ENCODE results near the gene EBP.
"Not testable (repeated sequence)": the region's sequence is repeated elsewhere in the genome, so short reads cannot be mapped to it uniquely, and the experiment has no call there.

EBP gene

GRCh38 chrX:48493890-48494364, 27.7 kb upstream of the EBP start:
- DNase-seq (ENCODE audit: low read depth), result no peak

DNA sequence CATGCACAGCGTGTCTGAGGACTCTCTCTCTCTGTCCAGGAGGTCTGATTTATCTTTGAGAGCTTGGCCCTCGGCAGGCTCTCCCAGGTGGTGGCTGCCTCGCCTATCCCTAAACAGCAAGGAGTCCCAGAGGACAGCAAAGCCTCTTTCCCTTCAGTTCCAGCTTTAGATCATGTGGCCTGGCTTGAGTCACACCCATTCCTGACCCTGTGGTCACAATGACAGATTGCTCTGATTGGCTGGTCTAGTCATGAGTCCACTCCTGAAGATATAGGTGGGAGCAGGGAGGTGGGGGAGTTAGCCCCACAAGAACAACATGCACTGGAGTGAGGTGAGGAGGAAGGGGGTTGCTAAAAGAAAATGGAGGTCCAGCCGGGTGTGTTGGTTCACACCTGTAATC, 24.9 kb upstream of the EBP start:
- DNase-seq (ENCODE audit: low read depth), result no peak

- DNase-seq (ENCODE audit: low read depth), result no peak
Observed at GRCh38 chrX:48497871-48498270, 23.7 kb upstream of the EBP start.

- no peak for DNase-seq (ENCODE audit: low read depth)
Observed at GRCh38 chrX:48498374-48498809, 23.2 kb upstream of the EBP start.

DNA sequence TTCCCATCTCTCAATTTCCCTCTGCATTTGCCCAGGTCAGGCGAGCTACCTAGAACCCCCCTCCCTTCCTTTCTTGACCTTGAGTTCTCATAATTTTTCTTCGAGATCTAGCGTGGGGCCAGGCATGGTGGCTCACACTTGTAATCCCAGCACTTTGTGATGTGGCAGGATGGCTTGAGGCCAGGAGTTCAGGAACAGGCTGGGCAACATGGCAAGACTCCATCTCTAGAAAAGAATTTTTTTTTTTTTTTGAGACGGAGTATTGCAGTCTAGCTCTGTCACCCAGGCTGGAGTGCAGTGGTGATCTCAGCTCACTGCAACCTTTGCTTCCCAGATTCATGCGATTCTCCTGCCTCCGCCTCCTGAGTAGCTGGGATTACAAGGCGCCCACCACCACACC, 17.3 kb upstream of the EBP start:
- no peak for DNase-seq (ENCODE audit: low read depth)

- DNase-seq (ENCODE audit: low read depth), result no peak
Observed at GRCh38 chrX:48505481-48505880, 16.1 kb upstream of the EBP start.

DNA sequence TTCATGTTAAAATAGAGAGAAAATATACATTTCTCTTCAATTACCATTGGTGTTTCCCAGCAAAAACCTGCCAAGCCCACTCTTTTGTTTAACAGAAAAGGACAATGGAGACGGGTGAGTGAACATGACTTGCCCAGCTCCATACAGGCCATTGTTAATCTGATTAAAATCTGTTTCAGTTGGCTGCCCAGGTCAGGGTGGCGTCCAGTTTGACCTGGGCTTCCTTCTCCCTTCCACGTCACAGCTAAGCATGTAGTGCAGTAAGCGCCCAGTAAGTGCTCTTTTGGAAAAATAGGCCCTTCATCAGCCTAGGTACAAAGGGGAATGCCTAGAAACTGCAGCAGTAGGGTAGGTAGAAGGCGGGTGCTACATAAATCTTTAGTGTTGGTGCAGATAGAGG, 14.4 kb upstream of the EBP start:
- DNase-seq (ENCODE audit: low read depth), result no peak

- DNase-seq (ENCODE audit: low read depth), result peak; percentile 58
Observed at GRCh38 chrX:48508400-48509244, 13.0 kb upstream of the EBP start, which contains the start of gene PORCN. Gene PORCN (plus strand): TSS chrX:48508992. CDS start chrX:48509821, 829 bp downstream.

DNA sequence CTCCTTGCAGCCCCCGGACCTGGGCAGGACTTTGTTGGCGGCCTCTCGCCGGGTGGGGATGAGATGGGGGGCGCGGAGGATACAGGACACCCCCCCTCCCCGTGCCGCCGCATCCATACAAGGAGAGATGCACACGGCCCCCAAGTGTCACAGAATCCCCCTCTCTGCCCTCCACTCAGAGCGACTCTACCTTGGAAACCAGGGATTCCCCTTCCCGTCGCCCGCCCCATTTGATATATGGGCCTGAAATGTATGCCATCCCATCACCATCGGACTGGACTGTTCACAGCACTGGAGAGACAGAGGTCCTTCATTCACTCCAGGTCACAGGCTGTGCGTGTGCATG, 12.4 kb upstream of the EBP start:
- no peak for DNase-seq (ENCODE audit: low read depth)

DNA sequence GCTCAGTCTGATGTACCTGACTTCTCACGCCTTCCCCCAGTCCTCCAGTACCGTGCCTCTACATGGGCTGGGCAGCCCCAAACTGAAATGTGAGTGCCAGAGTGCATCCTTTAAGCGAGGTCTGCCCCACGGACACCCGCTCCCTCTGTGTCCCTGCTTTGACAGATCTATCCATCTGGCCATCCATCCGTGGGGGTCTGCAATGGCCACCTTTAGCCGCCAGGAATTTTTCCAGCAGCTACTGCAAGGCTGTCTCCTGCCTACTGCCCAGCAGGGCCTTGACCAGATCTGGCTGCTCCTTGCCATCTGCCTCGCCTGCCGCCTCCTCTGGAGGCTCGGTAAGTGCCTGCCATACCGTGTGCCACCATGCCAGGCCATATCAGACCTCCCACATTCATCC, 12.0 kb upstream of the EBP start:
- DNase-seq (ENCODE audit: low read depth), result no peak

GRCh38 chrX:48511560-48511959, 10.0 kb upstream of the EBP start:
- DNase-seq (ENCODE audit: low read depth), result no peak

- DNase-seq (ENCODE audit: low read depth), result no peak
Observed at GRCh38 chrX:48512371-48512935, 9.2 kb upstream of the EBP start.

- no peak for DNase-seq (ENCODE audit: low read depth)
Observed at GRCh38 chrX:48513670-48514069, 7.9 kb upstream of the EBP start.

DNA sequence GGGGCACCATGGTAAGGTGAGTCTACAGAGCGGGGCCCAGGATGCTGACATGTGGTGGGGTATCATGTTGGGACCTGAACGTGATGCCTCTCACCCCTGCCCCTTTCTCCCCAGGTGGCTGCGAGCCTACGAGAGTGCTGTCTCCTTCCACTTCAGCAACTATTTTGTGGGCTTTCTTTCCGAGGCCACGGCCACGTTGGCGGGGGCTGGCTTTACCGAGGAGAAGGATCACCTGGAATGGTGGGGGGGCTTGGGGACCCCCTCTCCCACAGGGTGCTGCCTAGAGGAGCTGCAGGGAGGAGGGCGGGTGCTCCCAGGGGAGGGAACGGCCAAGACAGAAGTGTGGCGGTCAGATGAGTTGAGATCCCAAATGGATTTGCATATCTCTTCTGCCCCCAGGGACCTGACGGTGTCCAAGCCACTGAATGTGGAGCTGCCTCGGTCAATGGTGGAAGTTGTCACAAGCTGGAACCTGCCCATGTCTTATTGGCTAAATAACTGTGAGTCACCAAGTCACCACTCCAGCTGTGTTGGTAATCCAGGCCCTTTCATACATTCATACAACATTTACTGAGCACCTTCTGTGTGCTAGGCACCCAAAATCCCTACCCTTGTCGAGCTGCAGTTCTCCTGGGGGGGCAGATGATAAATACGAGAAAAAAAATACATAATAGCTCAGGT, 7.3 kb upstream of the EBP start:
- no peak for DNase-seq (ENCODE audit: low read depth)

DNA sequence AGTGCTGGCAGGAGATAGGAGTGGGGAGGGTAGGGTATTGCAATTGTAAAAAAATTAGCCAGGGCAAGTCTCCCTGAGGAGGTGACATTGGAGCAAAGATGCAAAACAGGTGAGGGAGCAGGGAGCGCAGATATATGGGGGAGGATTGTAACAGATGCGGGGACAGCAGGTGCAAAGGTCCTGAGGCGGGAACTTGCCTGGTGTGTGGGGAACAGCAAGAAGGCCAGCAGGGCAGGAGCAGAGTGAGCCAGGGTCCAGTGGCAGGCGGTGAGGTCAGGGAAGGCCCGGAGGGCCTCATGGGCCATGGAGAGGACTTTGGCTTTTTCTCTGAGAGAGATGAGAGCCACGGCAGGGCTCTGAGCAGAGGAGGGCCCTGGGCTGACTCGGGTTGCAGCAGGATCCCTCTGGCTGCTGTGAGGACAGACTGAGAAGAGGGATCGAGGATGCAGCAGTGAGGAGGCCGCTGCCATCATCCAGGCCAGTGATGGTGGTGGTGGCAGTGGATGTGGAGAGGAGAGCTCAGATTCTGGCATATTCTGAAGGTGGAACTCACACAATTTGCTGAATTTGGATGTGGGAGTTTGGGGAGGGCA, 6.6 kb upstream of the EBP start:
- DNase-seq (ENCODE audit: low read depth), result no peak

GRCh38 chrX:48515842-48516241, 5.8 kb upstream of the EBP start:
- no peak for DNase-seq (ENCODE audit: low read depth)

GRCh38 chrX:48516285-48516684, 5.3 kb upstream of the EBP start:
- no peak for DNase-seq (ENCODE audit: low read depth)

- DNase-seq (ENCODE audit: low read depth), result no peak
Observed at GRCh38 chrX:48516987-48517386, 4.6 kb upstream of the EBP start.

DNA sequence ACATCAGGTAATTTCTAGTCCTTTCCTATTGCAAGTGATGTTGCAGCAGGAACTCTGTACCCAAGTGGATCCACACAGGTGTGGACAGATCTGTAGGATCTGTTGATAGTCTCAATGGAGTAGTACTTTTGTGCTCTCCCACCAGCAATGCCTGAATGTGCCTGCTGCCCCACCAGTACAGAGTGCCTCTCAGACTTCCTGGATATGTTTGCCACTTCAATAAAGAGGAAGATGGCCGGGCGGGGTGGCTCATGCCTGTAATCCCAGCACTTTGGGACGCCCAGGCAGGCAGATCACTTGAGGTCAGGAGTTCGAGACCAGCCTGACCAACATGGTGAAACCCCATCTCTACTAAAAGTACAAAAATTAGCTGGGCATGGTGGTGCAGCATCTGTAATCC, 2.1 kb upstream of the EBP start:
- DNase-seq (ENCODE audit: low read depth), result not testable (repeated sequence)

DNA sequence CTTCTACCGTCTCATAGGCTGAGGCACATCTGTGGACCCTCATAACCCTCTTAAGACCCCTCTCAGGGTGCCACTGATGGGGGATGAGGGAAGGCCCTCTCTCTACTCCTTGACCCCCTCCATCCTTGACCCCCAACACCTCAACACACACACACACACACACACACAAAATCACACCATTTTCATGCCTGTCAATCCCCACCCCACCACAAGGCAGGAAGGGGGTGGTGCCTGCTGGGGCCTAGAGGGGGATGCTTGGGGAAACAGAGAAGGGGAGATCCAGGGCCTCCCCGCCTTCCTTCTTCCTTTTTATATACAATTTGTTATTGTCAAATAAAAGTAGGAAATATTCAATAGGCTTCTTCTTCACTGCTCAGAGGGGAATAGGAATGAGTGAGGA, 1.2 kb upstream of the EBP start:
- no peak for DNase-seq (ENCODE audit: low read depth)

DNA sequence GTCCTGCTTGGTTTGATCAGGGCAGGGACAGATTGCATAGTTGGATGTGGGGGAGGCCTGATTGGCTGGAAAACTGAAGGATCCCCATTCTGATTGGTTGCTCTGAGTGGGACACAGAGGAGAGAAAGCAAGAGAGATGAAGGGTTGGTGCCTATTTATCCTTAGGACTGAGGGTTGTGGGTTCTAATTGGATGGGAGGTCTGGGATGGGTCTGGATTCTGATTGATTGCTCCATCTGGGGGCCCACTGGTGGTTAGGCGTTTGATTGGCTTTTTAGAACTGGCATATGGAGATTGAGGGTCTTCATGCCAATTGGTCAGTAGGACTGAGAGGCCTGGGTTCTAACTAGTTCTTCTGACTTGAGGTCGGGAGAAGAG, 644 bp upstream of the EBP start:
- DNase-seq (ENCODE audit: low read depth), result no peak

- DNase-seq (ENCODE audit: low read depth), result no peak
Observed at GRCh38 chrX:48522291-48522690, 683 bp downstream of the EBP start.

- no peak for DNase-seq (ENCODE audit: low read depth)
Observed at GRCh38 chrX:48523682-48524081, 2.1 kb downstream of the EBP start.
